NCI-H1694 (cell line): Measurements from ENCODE around the gene LNX1.

Source experiments
- DNase-seq: peaks from one replicate; lab custom pipeline; 2025; lab: John Stamatoyannopoulos, UW

LNX1 gene

GRCh38 chr4:53534684-53535083 lies 56.6 kb downstream of the LNX1 start:
- DNase-seq, result no peak

GRCh38 chr4:53532521-53532920 lies 58.8 kb downstream of the LNX1 start:
- no peak for DNase-seq

GRCh38 chr4:53531585-53532224 lies 59.6 kb downstream of the LNX1 start:
- no peak for DNase-seq

GRCh38 chr4:53529025-53529424 lies 62.3 kb downstream of the LNX1 start:
- DNase-seq, result no peak

- DNase-seq, result no peak
These were observed 63.4 kb downstream of the LNX1 start for GRCh38 chr4:53527930-53528329.

GRCh38 chr4:53527326-53527725 lies 64.0 kb downstream of the LNX1 start:
- no peak for DNase-seq

- DNase-seq, result no peak
These were observed 69.0 kb downstream of the LNX1 start for GRCh38 chr4:53522334-53522733.

- DNase-seq, result no peak
These were observed 71.2 kb downstream of the LNX1 start for GRCh38 chr4:53520116-53520515.

- DNase-seq, result no peak
These were observed 72.5 kb downstream of the LNX1 start for GRCh38 chr4:53518807-53519206.

- no peak for DNase-seq
These were observed 76.2 kb downstream of the LNX1 start for GRCh38 chr4:53515076-53515475.

- no peak for DNase-seq
These were observed 76.8 kb downstream of the LNX1 start for GRCh38 chr4:53514509-53514908.

GRCh38 chr4:53512608-53513007 lies 78.7 kb downstream of the LNX1 start:
- DNase-seq, result no peak

- no peak for DNase-seq
These were observed 80.3 kb downstream of the LNX1 start for GRCh38 chr4:53511014-53511413.

GRCh38 chr4:53510321-53510720 lies 81.0 kb downstream of the LNX1 start:
- DNase-seq, result no peak

- no peak for DNase-seq
These were observed 82.8 kb downstream of the LNX1 start for GRCh38 chr4:53508446-53508845.

GRCh38 chr4:53507671-53508286 lies 83.5 kb downstream of the LNX1 start:
- DNase-seq, result no peak

GRCh38 chr4:53507058-53507457 lies 84.2 kb downstream of the LNX1 start:
- DNase-seq, result no peak

GRCh38 chr4:53505947-53506346 lies 85.3 kb downstream of the LNX1 start:
- no peak for DNase-seq

- DNase-seq, result no peak
These were observed 89.2 kb downstream of the LNX1 start for GRCh38 chr4:53502094-53502493.

- no peak for DNase-seq
These were observed 89.7 kb downstream of the LNX1 start for GRCh38 chr4:53501561-53501960.

GRCh38 chr4:53500546-53500945 lies 90.7 kb downstream of the LNX1 start:
- DNase-seq, result no peak

GRCh38 chr4:53499791-53500190 lies 91.5 kb downstream of the LNX1 start:
- no peak for DNase-seq

GRCh38 chr4:53498706-53499105 lies 92.6 kb downstream of the LNX1 start:
- no peak for DNase-seq
